Cardiac fibroblast (primary cell): Measurements from ENCODE around the gene LCA5L.

Experiments used
- DNase-seq, 2 donors: peaks; one replicate each; pipeline versions ENCODE4 v3.0.0 to v3.0.0-alpha.2; 2010; ENCODE audit warnings: low read depth in 2 of 2
- H3K4me3 ChIP-seq, 2 donors: replicated peaks in 1 of 2; 1 replicate in 1 of 2; 2 replicates in 1 of 2; pipeline ENCODE4 v1.5.1; 2011; ENCODE audit warnings: low read depth in 2 of 2, low read length in 2 of 2, mild to moderate bottlenecking in 2 of 2, moderate library complexity in 1 of 2
- CTCF ChIP-seq: IDR thresholded peaks from one replicate; pipeline ENCODE4 v1.5.1; 2011; ENCODE audit warnings: low read depth, mild to moderate bottlenecking, low read length, inconsistent platforms

LCA5L gene

GRCh38 chr21:39466584-39466983, 21.0 kb upstream of the LCA5L start:
- DNase-seq: no peak
- no peak overlapping the region for H3K4me3 ChIP-seq
- TF ChIP-seq CTCF: no peak

GRCh38 chr21:39463308-39463707, 17.7 kb upstream of the LCA5L start:
- TF ChIP-seq CTCF: no peak

GRCh38 chr21:39461419-39461818, 15.8 kb upstream of the LCA5L start:
- no peak overlapping the region for H3K4me3 ChIP-seq
- DNase-seq: no peak
- TF ChIP-seq CTCF: no peak

More at GRCh38 chr21:39463308-39463707, 17.7 kb upstream of the LCA5L start:
- DNase-seq: no peak
- H3K4me3 ChIP-seq: no peak overlapping the region

GRCh38 chr21:39456665-39457064, 11.1 kb upstream of the LCA5L start:
- no peak for DNase-seq
- H3K4me3 ChIP-seq: no peak overlapping the region
- TF ChIP-seq CTCF: peak; percentile 12

DNA sequence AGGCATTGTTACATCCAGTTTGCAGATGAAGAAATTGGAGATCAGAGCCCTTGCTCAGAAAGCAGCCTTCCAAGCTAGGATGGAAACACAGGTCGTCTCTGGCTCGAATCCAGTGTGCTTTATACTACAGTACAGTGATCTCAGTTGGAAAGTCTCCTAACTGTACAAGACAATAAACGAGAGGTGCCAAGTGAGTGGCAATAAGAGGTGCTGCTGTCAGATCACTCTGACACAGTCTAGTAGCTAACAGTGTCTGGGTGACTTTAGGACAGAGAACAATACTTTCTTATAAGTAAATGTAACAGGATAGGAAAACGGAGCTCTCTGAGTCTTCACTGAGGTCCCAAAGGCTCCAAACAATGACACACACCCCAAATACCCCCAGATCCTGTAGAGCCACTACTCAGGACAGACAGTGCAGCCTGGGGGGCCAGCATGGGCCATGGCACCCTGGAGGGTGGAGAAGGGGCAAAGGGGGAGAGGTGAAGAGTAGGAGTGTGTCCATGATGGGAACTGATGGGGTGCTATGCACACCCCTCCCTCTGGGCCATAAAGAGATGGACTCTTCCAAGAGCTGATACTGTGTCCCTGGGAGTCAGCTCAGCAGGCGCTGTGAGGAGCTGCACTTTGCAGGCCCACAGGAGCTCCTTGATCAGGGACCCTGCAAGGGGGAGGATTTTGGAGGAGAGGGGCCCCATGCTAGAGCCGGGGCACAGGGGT, 9.5 kb upstream of the LCA5L start:
- DNase-seq: no peak
- TF ChIP-seq CTCF: no peak
- no peak overlapping the region for H3K4me3 ChIP-seq

DNA sequence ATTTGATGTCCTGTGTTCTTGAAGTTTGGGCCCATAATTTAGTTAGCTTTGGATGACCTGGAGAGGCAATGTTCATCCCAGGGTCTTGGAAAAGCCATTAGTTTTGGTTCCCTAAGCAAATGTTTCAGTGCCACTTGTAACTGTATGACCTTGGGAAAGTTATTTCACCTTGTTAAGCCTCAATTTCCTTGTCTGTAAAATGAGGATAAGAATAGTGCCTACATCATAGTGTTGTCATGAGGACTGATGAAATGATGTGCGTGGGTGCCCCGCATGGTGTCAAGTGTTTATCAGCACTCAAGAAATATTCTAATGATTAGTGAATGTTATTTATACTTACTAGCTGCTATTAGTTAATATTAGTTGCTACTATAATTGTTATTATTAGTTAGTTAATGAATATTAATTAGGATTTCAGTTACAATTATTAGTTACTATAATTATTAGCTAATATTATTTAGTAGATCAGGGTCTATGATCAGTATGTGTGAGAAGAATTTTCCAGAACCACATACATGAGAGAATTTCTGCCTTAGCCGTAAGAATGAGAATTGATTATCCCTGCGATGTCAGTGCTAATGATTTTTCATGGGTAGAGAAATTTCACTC, 8.1 kb upstream of the LCA5L start:
- no peak for DNase-seq
- no peak overlapping the region for H3K4me3 ChIP-seq
- TF ChIP-seq CTCF: no peak

GRCh38 chr21:39452970-39453342, 7.4 kb upstream of the LCA5L start:
- no peak for TF ChIP-seq CTCF
- no peak overlapping the region for H3K4me3 ChIP-seq
- no peak for DNase-seq
